Keratinocyte (primary cell): ENCODE data around the gene JTB. TPM values are rescaled to one million over a fixed set of nuclear protein-coding genes. Genes with fewer than 3 reads are reported as not detected.
A peak's percentile ranks its signal among the peaks of the same experiment; 100 is the strongest.

Experiments used
- DNase-seq: peaks from one replicate; pipeline ENCODE4 v3.0.0-alpha.2; 2011; ENCODE audit warnings: low read depth, missing footprints, low spot score
- FAIRE-seq: peaks from 2 replicates; lab custom pipeline; 2011; peaks lifted over from hg19 to GRCh38; lab: Jason Lieb, UNC
- H2AFZ ChIP-seq: 2 replicates; pipeline ENCODE4 v1.6.0; 2012; ENCODE audit warnings: low read length, control low read depth, inconsistent platforms; ENCODE audit not compliant: control insufficient read depth
- H3K27ac ChIP-seq: 2 replicates; pipeline ENCODE4 v1.5.1; 2011; ENCODE audit warnings: low read length; ENCODE audit not compliant: control insufficient read depth, insufficient read depth
- H3K27me3 ChIP-seq: 3 replicates; pipeline ENCODE4 v1.6.0; 2011; ENCODE audit warnings: low read length; ENCODE audit not compliant: control insufficient read depth, insufficient read depth; ENCODE audit errors: extremely low read depth
- H3K36me3 ChIP-seq, 2 experiments: 2 replicates in 1 of 2; 3 replicates in 1 of 2; pipeline ENCODE4 v1.5.1; 2011; ENCODE audit warnings: low read length in 2 of 2, mild to moderate bottlenecking in 1 of 2; ENCODE audit not compliant: control insufficient read depth in 2 of 2, insufficient read depth in 2 of 2; ENCODE audit errors: extremely low read depth in 1 of 2
- H3K4me1 ChIP-seq: 3 replicates; pipeline ENCODE4 v1.5.1; 2011; ENCODE audit warnings: low read length; ENCODE audit not compliant: control insufficient read depth, insufficient read depth; ENCODE audit errors: extremely low read depth
- H3K4me2 ChIP-seq: 3 replicates; pipeline ENCODE4 v1.6.0; 2011; ENCODE audit warnings: low read depth, low read length; ENCODE audit not compliant: control insufficient read depth, insufficient read depth; ENCODE audit errors: extremely low read depth
- H3K4me3 ChIP-seq, 3 experiments: fragments of 200-600 bp in 1 of 3; sonication (generic) in 1 of 3; 2 replicates in 2 of 3; 3 replicates in 1 of 3; pipeline ENCODE4 v1.5.1; 2011 to 2016; ENCODE audit warnings: low read length in 3 of 3, mild to moderate bottlenecking in 3 of 3, control low read depth in 2 of 3, inconsistent platforms in 1 of 3, low read depth in 1 of 3, mixed read lengths in 1 of 3, mixed run types in 1 of 3, moderate library complexity in 1 of 3; ENCODE audit not compliant: control insufficient read depth in 2 of 3, insufficient read depth in 2 of 3; ENCODE audit errors: extremely low read depth in 1 of 3
- H3K79me2 ChIP-seq: 2 replicates; pipeline ENCODE4 v1.6.0; 2012; ENCODE audit warnings: low read length; ENCODE audit not compliant: control insufficient read depth, insufficient read depth
- H3K9ac ChIP-seq: 3 replicates; pipeline ENCODE4 v1.6.0; 2011; ENCODE audit warnings: low read length; ENCODE audit not compliant: control insufficient read depth, insufficient read depth; ENCODE audit errors: extremely low read depth
- H3K9me1 ChIP-seq: 3 replicates; pipeline ENCODE4 v1.6.0; 2011; ENCODE audit warnings: low read length; ENCODE audit not compliant: control insufficient read depth, insufficient read depth; ENCODE audit errors: extremely low read depth
- H3K9me3 ChIP-seq: 2 replicates; pipeline ENCODE4 v1.5.1; 2012; ENCODE audit warnings: low read depth, low read length; ENCODE audit not compliant: control insufficient read depth
- H4K20me1 ChIP-seq: 3 replicates; pipeline ENCODE4 v1.6.0; 2011; ENCODE audit warnings: low read length; ENCODE audit not compliant: control insufficient read depth, insufficient read depth; ENCODE audit errors: extremely low read depth
- EZH2 ChIP-seq: IDR thresholded peaks from one replicate; pipeline ENCODE4 v1.6.1; 2012; ENCODE audit warnings: inconsistent platforms, mild to moderate bottlenecking, low read length, moderate library complexity
- dilution Hi-C: fragments of 300-500 bp; cut with MboI; formaldehyde crosslinking; loops from one replicate; pipeline ENCODE4 v1.7.0; 2020; ENCODE audit warnings: low sequenced_read_pairs; ENCODE audit not compliant: extremely low pct_ligation_motif_present
- polyA plus RNA-seq, 5 experiments: library from polyadenylated mRNA; depleted of rRNA in 3 of 5; stranded (reverse) in 3 of 5; stranded (forward) in 1 of 5; unstranded in 1 of 5; fragments of >200 nt; gene quantifications; 1 replicate in 1 of 5; 2 replicates in 3 of 5; 3 replicates in 1 of 5; pipeline versions ENCODE4 v1.2.1 to v1.2.3, GENCODE V29; 2011 to 2012; ENCODE audit warnings: missing spikeins in 2 of 5, low read depth in 1 of 5, low replicate concordance in 1 of 5
- TF ChIP-seq, protein P1 (sequence below), 3 experiments: IDR thresholded peaks in 1 of 3; conservative IDR thresholded peaks in 1 of 3; optimal IDR thresholded peaks in 1 of 3; 2 replicates in 2 of 3; 3 replicates in 1 of 3; pipeline versions ENCODE3 to v1.5.1; 2011; ENCODE audit warnings: low read length in 3 of 3, mild to moderate bottlenecking in 3 of 3, moderate library complexity in 2 of 3, control low read depth in 1 of 3, inconsistent platforms in 1 of 3; ENCODE audit not compliant: insufficient read depth in 2 of 3; ENCODE audit errors: extremely low read depth in 1 of 3

JTB gene
- polyA plus RNA-seq, 1 donor (not counting 4 experiments of a cell fraction or from before 2014, with no cell fraction given) = 83.4 TPM

- Histone ChIP-seq H3K27me3 (no peaks in the 10 kb centered on the region), H3K4me1 (peaks cover 44% of the 10 kb centered on the region), H3K79me2 (peaks cover 23% of the 10 kb centered on the region), H3K9me1 (no peaks in the 10 kb centered on the region), H3K27ac (peak overlapping the region; percentile 95), H3K9ac (peak overlapping the region; percentile 89), H3K4me2 (peak overlapping the region; percentile 94), H3K36me3 (peaks cover 3 to 22% of the 10 kb centered on the region in 2 experiments), H3K4me3 (peak overlapping the region; percentile 64 to 96 (median 69)), H2AFZ (peak overlapping the region; percentile 73), H4K20me1 (no peaks in the 10 kb centered on the region), H3K9me3 (no peaks in the 10 kb centered on the region)
- DNase-seq = no peak
- dilution Hi-C loops = no loop called here
- peak; percentile 48 for FAIRE-seq
- TF ChIP-seq, protein P1, sequence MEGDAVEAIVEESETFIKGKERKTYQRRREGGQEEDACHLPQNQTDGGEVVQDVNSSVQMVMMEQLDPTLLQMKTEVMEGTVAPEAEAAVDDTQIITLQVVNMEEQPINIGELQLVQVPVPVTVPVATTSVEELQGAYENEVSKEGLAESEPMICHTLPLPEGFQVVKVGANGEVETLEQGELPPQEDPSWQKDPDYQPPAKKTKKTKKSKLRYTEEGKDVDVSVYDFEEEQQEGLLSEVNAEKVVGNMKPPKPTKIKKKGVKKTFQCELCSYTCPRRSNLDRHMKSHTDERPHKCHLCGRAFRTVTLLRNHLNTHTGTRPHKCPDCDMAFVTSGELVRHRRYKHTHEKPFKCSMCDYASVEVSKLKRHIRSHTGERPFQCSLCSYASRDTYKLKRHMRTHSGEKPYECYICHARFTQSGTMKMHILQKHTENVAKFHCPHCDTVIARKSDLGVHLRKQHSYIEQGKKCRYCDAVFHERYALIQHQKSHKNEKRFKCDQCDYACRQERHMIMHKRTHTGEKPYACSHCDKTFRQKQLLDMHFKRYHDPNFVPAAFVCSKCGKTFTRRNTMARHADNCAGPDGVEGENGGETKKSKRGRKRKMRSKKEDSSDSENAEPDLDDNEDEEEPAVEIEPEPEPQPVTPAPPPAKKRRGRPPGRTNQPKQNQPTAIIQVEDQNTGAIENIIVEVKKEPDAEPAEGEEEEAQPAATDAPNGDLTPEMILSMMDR (optimal IDR thresholded peaks at IDR 0.05 in 1 of 3, IDR thresholded peaks at IDR 0.05 in 1 of 3, conservative IDR thresholded peaks at IDR 0.05 in 1 of 3; ENCODE audit: extremely low read depth in 1 of 3, insufficient read depth in 2 of 3, low read length in 3 of 3) = no peak
- no peak for TF ChIP-seq EZH2
Observed at GRCh38 chr1:153963850-153964331, 13.6 kb downstream of the JTB start.

- peak within 1 kb of the TSS; percentile 94 for H3K4me2 ChIP-seq
- H3K9me3 ChIP-seq = no peaks in the 10 kb centered on the region
- FAIRE-seq = peak; percentile 23
- H3K4me3 ChIP-seq = peak within 1 kb of the TSS; percentile 64 to 96 (median 69)
- peak; percentile 89 for DNase-seq
- H4K20me1 ChIP-seq = no peaks in the 10 kb centered on the region
- dilution Hi-C loops = no loop called here
- H3K27ac ChIP-seq = peak within 1 kb of the TSS; percentile 95
- H2AFZ ChIP-seq = peak within 1 kb of the TSS; percentile 73
- peak within 1 kb of the TSS; percentile 89 for H3K9ac ChIP-seq
- H3K9me1 ChIP-seq = no peaks in the 10 kb centered on the region
- H3K79me2 ChIP-seq = peaks cover 24% of the 10 kb centered on the region
- TF ChIP-seq, protein P1 (optimal IDR thresholded peaks at IDR 0.05 in 1 of 3, IDR thresholded peaks at IDR 0.05 in 1 of 3, conservative IDR thresholded peaks at IDR 0.05 in 1 of 3; ENCODE audit: extremely low read depth in 1 of 3, insufficient read depth in 2 of 3, low read length in 3 of 3) = no peak
- H3K4me1 ChIP-seq = peaks cover 42% of the 10 kb centered on the region
- H3K27me3 ChIP-seq = no peaks in the 10 kb centered on the region
- H3K36me3 ChIP-seq = peaks cover 3 to 22% of the 10 kb centered on the region in 2 experiments
Observed at GRCh38 chr1:153963030-153963849, 14.2 kb downstream of the JTB start, which contains the start of gene SLC39A1. TSS of gene SLC39A1 (minus strand) at chr1:153963537. CDS start at chr1:153962715, 822 bp downstream.
